ENCODE results near the gene CTXND1. TPM values are rescaled to one million over a fixed set of nuclear protein-coding genes. Genes with fewer than 3 reads are reported as not detected.

CTXND1 gene
- total and polyA plus RNA-seq, 5 donors: 0.29 to 3.9 (median 0.53) TPM

DNA sequence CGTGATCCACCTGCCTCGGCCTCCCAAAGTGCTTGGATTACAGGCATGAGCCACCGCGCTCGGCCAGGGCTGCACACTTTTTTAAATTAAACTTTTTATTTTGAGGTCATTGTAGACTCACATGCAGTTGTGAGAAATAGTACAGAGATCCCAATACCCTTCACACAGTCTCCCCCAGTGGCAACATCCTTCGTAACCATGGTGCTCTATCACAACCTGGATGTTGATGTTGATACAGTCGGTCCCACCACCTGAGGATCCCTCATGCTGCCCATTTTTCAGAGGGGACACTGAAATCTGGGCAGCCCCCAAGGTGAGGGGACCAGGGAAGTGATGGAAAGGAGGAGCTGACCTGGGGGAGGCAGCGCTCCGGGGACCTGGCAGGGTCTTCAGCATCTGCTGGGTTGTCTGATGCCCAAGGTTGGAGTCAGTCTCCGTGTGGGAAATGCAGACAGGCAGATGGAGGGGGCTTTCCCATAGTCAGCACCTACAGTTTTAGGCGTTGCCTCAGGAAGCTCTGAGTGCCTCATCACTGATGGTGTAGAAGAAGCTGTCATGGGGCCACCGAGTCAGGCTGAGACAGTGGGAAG is 82.2 kb downstream of the CTXND1 start:
- DNase-seq: no peak
- H3K27me3 ChIP-seq (ENCODE audit: control insufficient read depth, insufficient read depth): no peaks in the 10 kb centered on the region

DNA sequence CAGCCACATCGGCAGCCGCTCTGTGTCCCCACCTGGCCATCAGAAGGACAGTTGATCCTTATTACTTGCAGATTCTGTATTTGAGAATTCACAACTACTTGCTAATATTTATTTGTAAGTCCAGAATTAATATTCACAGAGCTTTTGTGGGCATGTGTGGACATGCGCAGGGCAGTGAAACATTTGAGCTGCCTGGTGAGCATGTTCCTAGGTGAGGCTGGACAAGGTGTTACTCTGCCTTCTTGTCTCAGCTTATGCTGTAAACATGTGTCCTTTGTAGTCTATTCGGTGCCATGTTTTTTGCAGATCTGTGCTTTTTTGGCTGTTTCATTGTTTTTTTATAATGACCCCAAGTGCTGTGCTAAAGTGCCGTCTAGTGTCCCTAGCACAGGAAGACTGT is 83.6 kb downstream of the CTXND1 start:
- no peaks in the 10 kb centered on the region for H3K9me3 ChIP-seq (ENCODE audit: control insufficient read depth, low read length)
- H3K4me1 ChIP-seq (ENCODE audit: control insufficient read depth, insufficient read depth, low read length): no peaks in the 10 kb centered on the region
- 93% methylated on average over 5 of the region's 5 CpGs for WGBS
- H3K27ac ChIP-seq (ENCODE audit: low read length): no peak overlapping the region
- no peak overlapping the region for H3K4me3 ChIP-seq (ENCODE audit: low read length)
- intact Hi-C loops (cut with DNase I): no loop called here
- DNase-seq: no peak
- no peak for ATAC-seq
- H3K27me3 ChIP-seq (ENCODE audit: control insufficient read depth, insufficient read depth): no peaks in the 10 kb centered on the region

More for the DNA sequence above, 82.2 kb downstream of the CTXND1 start:
- no peak for ATAC-seq
- peaks cover 4% of the 10 kb centered on the region for H3K4me1 ChIP-seq (ENCODE audit: control insufficient read depth, insufficient read depth, low read length)
- H3K9me3 ChIP-seq (ENCODE audit: control insufficient read depth, low read length): no peaks in the 10 kb centered on the region
- no peak overlapping the region for H3K4me3 ChIP-seq (ENCODE audit: low read length)
- intact Hi-C loops (cut with DNase I): no loop called here
- WGBS: 97% methylated on average over 12 of the region's 12 CpGs
- no peak overlapping the region for H3K27ac ChIP-seq (ENCODE audit: low read length)

DNA sequence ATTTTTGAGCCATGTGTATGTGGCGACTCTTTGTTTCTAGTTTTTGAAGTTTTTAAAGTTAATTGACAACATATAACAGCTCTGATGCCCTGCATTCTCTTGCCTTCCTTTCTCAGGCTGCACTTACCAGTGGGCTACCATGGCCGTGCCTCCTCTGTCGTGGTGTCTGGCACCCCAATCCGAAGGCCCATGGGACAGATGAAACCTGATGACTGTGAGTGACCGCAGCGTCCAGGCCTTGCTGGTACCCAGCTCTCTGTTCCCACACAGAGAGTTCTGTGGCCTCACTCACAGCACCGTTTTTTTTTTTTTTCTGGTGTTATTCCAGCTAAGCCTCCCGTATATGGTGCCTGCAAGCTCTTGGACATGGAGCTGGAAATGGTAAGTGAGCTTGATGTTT is 84.1 kb downstream of the CTXND1 start:
- no peak overlapping the region for H3K4me3 ChIP-seq (ENCODE audit: low read length)
- ATAC-seq (no peak), DNase-seq (no peak)
- no peak overlapping the region for H3K27ac ChIP-seq (ENCODE audit: low read length)
- no peaks in the 10 kb centered on the region for H3K27me3 ChIP-seq (ENCODE audit: control insufficient read depth, insufficient read depth)
- H3K4me1 ChIP-seq (ENCODE audit: control insufficient read depth, insufficient read depth, low read length): no peaks in the 10 kb centered on the region
- intact Hi-C loops (cut with DNase I): no loop called here
- H3K9me3 ChIP-seq (ENCODE audit: control insufficient read depth, low read length): no peaks in the 10 kb centered on the region
- 96% methylated on average over 8 of the region's 8 CpGs for WGBS

DNA sequence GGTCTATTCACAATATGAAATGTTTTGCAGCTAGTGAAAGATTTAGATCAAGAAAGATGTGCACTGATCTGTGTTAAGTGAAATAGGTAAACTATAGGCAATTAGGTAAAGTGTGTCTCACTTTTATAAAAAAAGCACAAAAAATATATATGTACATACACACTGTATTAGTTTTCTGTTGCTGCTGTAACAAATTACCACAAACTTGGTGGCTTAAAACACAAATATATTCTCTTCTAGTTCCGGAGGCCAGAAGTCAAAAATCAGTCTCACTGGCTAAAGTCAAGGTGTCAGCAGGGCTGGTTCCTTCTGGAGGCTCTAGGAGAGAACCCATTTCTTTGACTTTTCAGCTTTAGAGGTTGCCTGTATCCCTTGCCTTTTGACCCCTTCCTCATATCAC is 88.1 kb downstream of the CTXND1 start:
- Histone ChIP-seq H3K9me3 (ENCODE audit: control insufficient read depth, low read length) (no peaks in the 10 kb centered on the region), H3K27ac (ENCODE audit: low read length) (no peak overlapping the region), H3K27me3 (ENCODE audit: control insufficient read depth, insufficient read depth) (no peaks in the 10 kb centered on the region), H3K4me1 (ENCODE audit: control insufficient read depth, insufficient read depth, low read length) (no peaks in the 10 kb centered on the region), H3K4me3 (ENCODE audit: low read length) (no peak overlapping the region)
- intact Hi-C loops (cut with DNase I): no loop called here
- 98% methylated on average over 1 of the region's 1 CpG for WGBS
- DNase-seq (no peak), ATAC-seq (no peak)

DNA sequence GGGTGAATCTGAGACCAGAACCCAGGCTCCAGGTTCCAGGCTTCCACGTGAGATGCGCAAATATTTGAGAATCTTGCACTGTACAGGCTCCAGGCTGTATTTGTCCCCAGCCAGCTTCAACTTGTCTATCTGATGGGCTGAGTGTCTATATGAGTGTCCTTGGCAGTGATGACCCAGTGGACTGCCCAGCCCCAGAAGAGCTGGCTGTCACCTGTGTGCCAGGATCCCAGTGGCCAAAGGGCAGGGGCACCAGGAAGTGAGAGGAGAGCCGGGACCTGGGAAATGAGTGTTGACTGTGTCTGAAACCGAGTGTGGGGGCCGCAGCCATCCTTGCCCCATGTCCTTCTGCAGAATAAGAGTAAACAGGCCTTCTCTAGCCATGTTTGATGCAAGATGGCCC is 88.8 kb downstream of the CTXND1 start:
- Histone ChIP-seq H3K4me1 (ENCODE audit: control insufficient read depth, insufficient read depth, low read length) (no peaks in the 10 kb centered on the region), H3K27me3 (ENCODE audit: control insufficient read depth, insufficient read depth) (no peaks in the 10 kb centered on the region), H3K9me3 (ENCODE audit: control insufficient read depth, low read length) (no peaks in the 10 kb centered on the region), H3K4me3 (ENCODE audit: low read length) (no peak overlapping the region), H3K27ac (ENCODE audit: low read length) (no peak overlapping the region)
- no peak for DNase-seq
- WGBS: 82% methylated on average over 5 of the region's 5 CpGs
- no peak for ATAC-seq
- intact Hi-C loops (cut with DNase I): no loop called here

DNA sequence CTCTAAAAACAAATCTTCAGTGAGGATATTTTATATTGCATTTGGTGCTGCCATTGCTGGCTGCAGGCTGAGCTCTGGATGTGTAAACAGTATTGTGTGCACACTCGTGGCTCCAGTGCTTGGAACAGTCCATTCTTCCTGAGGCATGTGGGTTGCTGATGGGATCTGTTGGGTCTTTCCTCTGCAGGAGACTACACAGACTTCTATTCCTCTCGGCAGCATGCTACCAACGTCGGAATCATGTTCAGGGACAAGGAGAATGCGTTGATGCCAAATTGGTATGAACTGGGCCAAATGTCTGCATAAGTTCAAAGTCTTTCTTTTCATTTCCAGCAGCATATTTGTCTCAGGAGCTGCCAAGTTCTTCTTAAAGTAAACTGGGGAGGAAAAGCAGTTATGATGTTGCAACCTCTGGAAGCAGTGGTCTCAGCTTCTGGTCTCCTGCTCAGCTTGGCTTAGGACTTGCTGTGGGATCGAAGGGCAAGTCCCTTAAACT is 89.9 kb downstream of the CTXND1 start:
- DNase-seq: no peak
- Histone ChIP-seq H3K27me3 (ENCODE audit: control insufficient read depth, insufficient read depth) (no peaks in the 10 kb centered on the region), H3K9me3 (ENCODE audit: control insufficient read depth, low read length) (no peaks in the 10 kb centered on the region), H3K27ac (ENCODE audit: low read length) (no peak overlapping the region), H3K4me1 (ENCODE audit: control insufficient read depth, insufficient read depth, low read length) (no peaks in the 10 kb centered on the region), H3K4me3 (ENCODE audit: low read length) (no peak overlapping the region)
- intact Hi-C loops (cut with DNase I): no loop called here
- ATAC-seq: peak in 1 of 2 donors; percentile 40
- WGBS: 69% methylated on average over 6 of the region's 6 CpGs

DNA sequence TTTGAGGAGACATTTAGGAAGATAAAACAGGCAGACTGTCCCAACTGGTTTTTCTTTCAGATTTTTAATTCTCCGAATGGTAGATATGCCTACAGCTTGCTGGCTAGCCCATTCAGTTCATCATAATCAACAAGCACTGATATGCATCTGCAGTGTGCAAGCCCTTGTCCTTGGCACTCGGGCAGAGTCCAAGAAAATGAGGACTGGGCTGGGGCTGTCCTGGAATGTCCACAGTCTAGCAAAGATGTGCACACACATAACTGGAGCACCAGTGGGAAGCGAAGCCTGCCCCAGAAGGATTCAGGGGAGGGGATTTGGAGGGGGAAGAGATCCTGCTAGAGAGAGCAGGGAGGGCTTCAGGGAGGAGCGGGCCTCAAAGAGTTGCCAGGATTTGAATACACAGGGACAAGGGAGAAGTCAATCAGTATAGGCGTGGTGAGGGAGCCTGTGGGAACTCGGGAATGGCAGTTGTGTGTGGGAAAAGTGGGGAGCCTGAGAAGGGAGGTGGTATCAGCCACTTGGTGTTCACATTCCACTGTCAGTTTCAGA is 90.5 kb downstream of the CTXND1 start:
- H3K4me3 ChIP-seq (ENCODE audit: low read length): no peak overlapping the region
- intact Hi-C loops (cut with DNase I): no loop called here
- peaks cover 2% of the 10 kb centered on the region for H3K4me1 ChIP-seq (ENCODE audit: control insufficient read depth, insufficient read depth, low read length)
- H3K27ac ChIP-seq (ENCODE audit: low read length): no peak overlapping the region
- H3K9me3 ChIP-seq (ENCODE audit: control insufficient read depth, low read length): no peaks in the 10 kb centered on the region
- H3K27me3 ChIP-seq (ENCODE audit: control insufficient read depth, insufficient read depth): no peaks in the 10 kb centered on the region
- WGBS: 90% methylated on average over 6 of the region's 6 CpGs
- no peak for DNase-seq
- ATAC-seq: no peak

DNA sequence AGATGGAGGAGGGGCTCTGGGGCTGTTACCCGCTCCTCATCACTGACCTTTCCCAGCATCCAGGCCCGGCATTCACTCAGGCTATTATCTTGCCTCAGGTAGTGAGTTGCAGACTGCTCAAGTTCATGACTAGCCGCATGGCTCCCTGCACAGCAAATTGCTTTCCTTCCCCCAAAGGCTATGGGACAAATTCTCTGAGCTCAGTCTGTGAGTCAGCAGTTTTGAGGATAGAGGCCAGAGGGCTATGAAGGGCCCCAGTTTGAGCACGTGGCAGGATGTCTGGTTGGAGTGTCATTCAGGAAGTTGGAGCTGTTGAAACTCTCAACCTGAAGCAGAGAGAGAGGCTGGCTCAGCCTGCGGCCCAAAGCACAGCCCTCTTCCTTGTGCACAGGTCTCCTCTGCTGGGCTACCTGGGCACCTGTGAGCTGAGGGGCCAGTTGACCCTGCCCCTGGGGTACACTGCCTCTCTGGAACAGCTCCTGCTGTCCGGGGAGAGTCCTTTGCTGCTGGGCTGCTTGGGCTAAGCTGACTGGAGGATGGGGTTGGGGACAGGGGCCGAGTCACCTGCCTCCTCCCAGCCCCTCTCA is 91.3 kb downstream of the CTXND1 start:
- Histone ChIP-seq H3K4me1 (ENCODE audit: control insufficient read depth, insufficient read depth, low read length) (peaks cover 2% of the 10 kb centered on the region), H3K27ac (ENCODE audit: low read length) (no peak overlapping the region), H3K4me3 (ENCODE audit: low read length) (no peak overlapping the region), H3K9me3 (ENCODE audit: control insufficient read depth, low read length) (no peaks in the 10 kb centered on the region), H3K27me3 (ENCODE audit: control insufficient read depth, insufficient read depth) (no peaks in the 10 kb centered on the region)
- DNase-seq (peak; percentile 47 to 73 (median 61)), ATAC-seq (peak; percentile 70 to 76)
- intact Hi-C loops (cut with DNase I): no loop called here
- WGBS: 64% methylated on average over 7 of the region's 7 CpGs

DNA sequence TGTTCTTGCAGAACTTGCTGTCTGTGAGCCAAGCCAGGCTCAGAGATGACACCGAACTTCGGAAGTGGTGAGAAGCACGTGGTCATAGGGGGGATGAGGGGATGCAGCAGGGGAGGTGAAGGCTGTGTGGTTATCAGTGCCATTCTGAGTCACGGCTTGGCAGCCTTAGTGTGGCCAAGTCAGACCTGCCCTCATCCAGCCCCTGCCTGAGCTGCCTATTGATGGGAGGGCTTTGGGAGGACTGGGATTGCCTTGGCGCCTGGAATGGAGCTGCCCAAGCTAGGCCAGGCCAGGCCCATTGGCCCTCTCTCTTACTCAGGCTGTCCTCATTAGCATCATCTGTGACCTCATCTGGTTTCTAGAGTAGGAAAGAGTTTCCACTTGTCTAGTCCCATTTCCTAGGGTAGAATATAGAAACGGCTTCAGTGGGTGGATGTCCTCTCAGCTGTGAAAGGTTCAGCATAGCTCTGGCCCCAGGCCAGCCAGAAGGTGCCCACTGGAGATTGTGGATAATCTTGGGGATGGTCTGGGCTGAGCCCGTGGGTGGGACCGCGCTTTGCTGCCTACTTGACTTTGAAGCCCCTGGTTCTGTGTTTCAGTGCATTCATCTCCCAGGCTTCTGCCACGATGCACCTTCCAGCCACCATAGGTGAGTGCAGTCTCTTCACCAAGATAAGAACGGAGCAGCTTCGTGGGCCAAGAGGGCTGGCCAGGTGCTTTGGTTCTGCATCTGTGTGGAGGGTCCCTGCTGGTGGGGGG is 92.0 kb downstream of the CTXND1 start:
- peaks cover 2% of the 10 kb centered on the region for H3K4me1 ChIP-seq (ENCODE audit: control insufficient read depth, insufficient read depth, low read length)
- DNase-seq (no peak), ATAC-seq (no peak)
- no peak overlapping the region for H3K27ac ChIP-seq (ENCODE audit: low read length)
- no peak overlapping the region for H3K4me3 ChIP-seq (ENCODE audit: low read length)
- intact Hi-C loops (cut with DNase I): no loop called here
- 93% methylated on average over 12 of the region's 12 CpGs for WGBS
- H3K9me3 ChIP-seq (ENCODE audit: control insufficient read depth, low read length): no peaks in the 10 kb centered on the region
- no peaks in the 10 kb centered on the region for H3K27me3 ChIP-seq (ENCODE audit: control insufficient read depth, insufficient read depth)

DNA sequence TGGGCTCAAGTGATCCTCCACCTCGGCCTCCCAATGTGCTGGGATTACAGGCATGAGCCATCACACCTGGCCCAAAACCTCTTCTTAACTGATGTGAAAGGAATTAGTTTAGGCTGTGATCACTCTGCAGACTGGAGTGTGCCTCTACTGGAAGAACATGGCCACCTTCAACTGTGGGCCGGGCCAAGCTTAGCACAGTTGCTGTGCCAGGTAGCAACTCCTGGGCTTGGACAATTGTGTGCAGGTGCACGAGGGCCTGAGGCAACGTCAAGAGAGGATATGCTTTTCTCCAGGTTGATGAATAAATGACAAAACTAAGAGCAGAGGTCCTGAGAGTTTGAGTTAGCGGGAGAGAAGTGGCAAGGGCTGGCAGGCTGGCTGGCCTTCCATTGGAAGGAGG is 92.7 kb downstream of the CTXND1 start:
- ATAC-seq (no peak), DNase-seq (no peak)
- Histone ChIP-seq H3K27me3 (ENCODE audit: control insufficient read depth, insufficient read depth) (no peaks in the 10 kb centered on the region), H3K9me3 (ENCODE audit: control insufficient read depth, low read length) (no peaks in the 10 kb centered on the region), H3K4me1 (ENCODE audit: control insufficient read depth, insufficient read depth, low read length) (peaks cover 2% of the 10 kb centered on the region), H3K27ac (ENCODE audit: low read length) (no peak overlapping the region), H3K4me3 (ENCODE audit: low read length) (no peak overlapping the region)
- WGBS: 96% methylated on average over 5 of the region's 5 CpGs
- intact Hi-C loops (cut with DNase I): no loop called here

DNA sequence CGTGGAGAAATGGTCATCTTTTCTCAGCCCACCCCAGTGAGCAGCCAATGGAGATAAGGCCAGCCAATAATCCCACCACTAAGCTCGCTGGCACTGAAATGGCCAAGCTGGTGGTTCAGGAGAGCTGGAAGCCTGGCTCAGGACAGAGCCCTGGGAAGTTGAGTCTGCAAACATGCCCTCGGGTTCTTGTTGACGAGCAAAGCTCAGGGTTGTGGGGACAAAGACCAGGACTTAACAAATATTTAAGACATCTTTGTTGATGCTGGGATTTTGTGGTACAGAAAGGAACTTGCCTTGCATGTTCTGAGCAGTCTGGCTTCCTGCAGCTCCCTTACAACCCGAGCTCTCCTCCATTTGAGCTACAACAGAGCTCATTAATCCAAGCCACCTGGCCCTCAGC is 94.8 kb downstream of the CTXND1 start:
- Histone ChIP-seq H3K4me1 (ENCODE audit: control insufficient read depth, insufficient read depth, low read length) (peaks cover 4% of the 10 kb centered on the region), H3K27me3 (ENCODE audit: control insufficient read depth, insufficient read depth) (no peaks in the 10 kb centered on the region), H3K4me3 (ENCODE audit: low read length) (no peak overlapping the region), H3K27ac (ENCODE audit: low read length) (no peak overlapping the region), H3K9me3 (ENCODE audit: control insufficient read depth, low read length) (no peaks in the 10 kb centered on the region)
- WGBS: 93% methylated on average over 5 of the region's 5 CpGs
- no peak for DNase-seq
- intact Hi-C loops (cut with DNase I): no loop called here
- ATAC-seq: no peak
